Fibroblast of pulmonary artery (primary cell): ENCODE data around the gene MYL6B.
"Not testable (repeated sequence)": the region's sequence is repeated elsewhere in the genome, so short reads cannot be mapped to it uniquely, and the experiment has no call there.

Experiments used
- DNase-seq: peaks from one replicate; pipeline ENCODE4 v3.0.0-alpha.2; 2010; ENCODE audit warnings: low read depth
- H3K4me3 ChIP-seq: replicated peaks from 2 replicates; pipeline ENCODE4 v1.5.1; 2011; ENCODE audit warnings: low read depth, mild to moderate bottlenecking, control low read depth, low read length, moderate library complexity
- CTCF ChIP-seq: IDR thresholded peaks from 2 replicates; pipeline ENCODE4 v1.5.1; 2011; ENCODE audit warnings: mild to moderate bottlenecking, control low read depth, low read length, inconsistent platforms; ENCODE audit errors: missing control alignments

The MYL6B gene

GRCh38 chr12:56153678-56154065, 1.3 kb downstream of the MYL6B start:
- H3K4me3 ChIP-seq = peak overlapping the region; percentile 79
- TF ChIP-seq CTCF = no peak
- no peak for DNase-seq

GRCh38 chr12:56154246-56154771, 1.9 kb downstream of the MYL6B start:
- no peak overlapping the region for H3K4me3 ChIP-seq
- DNase-seq = no peak
- no peak for TF ChIP-seq CTCF

GRCh38 chr12:56154818-56155217, 2.4 kb downstream of the MYL6B start:
- no peak for DNase-seq
- TF ChIP-seq CTCF = no peak
- H3K4me3 ChIP-seq = no peak overlapping the region

- no peak overlapping the region for H3K4me3 ChIP-seq
- TF ChIP-seq CTCF = no peak
- DNase-seq = no peak
Measured at GRCh38 chr12:56155256-56155845, 3.0 kb downstream of the MYL6B start.

GRCh38 chr12:56156464-56157200, 4.2 kb downstream of the MYL6B start:
- H3K4me3 ChIP-seq = peak overlapping the region; percentile 99
- not testable (repeated sequence) for DNase-seq

- TF ChIP-seq CTCF = peak; percentile 72
Measured at GRCh38 chr12:56157201-56158028, 5.0 kb downstream of the MYL6B start.

More at GRCh38 chr12:56157201-56158028, 5.0 kb downstream of the MYL6B start:
- H3K4me3 ChIP-seq = peak overlapping the region; percentile 99
- DNase-seq = peak; percentile 89
